CD4-positive, alpha-beta T cell treated with Interleukin-6 at 100 ng/mL for 8 hours (primary cell): ENCODE measurements around the gene RAB34.

Experiments
- DNase-seq: peaks from one replicate; pipeline ENCODE4 v3.0.0-alpha.2; 2020; ENCODE audit warnings: mixed read lengths, low spot score

Gene RAB34

GRCh38 chr17:28710861-28711722, 6.6 kb downstream of the RAB34 start:
- peak; percentile 88 for DNase-seq

- DNase-seq = no peak
Measured at GRCh38 chr17:28707339-28707720, 10.3 kb downstream of the RAB34 start.

GRCh38 chr17:28706471-28707338, 11.0 kb downstream of the RAB34 start:
- DNase-seq = no peak

- no peak for DNase-seq
Measured at GRCh38 chr17:28705728-28706334, 11.8 kb downstream of the RAB34 start.

- no peak for DNase-seq
Measured at GRCh38 chr17:28705074-28705659, 12.5 kb downstream of the RAB34 start.

- DNase-seq = no peak
Measured at GRCh38 chr17:28704219-28704858, 13.3 kb downstream of the RAB34 start.

GRCh38 chr17:28703552-28704218, 14.0 kb downstream of the RAB34 start:
- no peak for DNase-seq

- DNase-seq = no peak
Measured at GRCh38 chr17:28702752-28703150, 14.9 kb downstream of the RAB34 start.

- no peak for DNase-seq
Measured at GRCh38 chr17:28702026-28702751, 15.5 kb downstream of the RAB34 start.

GRCh38 chr17:28700830-28701492, 16.7 kb downstream of the RAB34 start:
- DNase-seq = no peak

- DNase-seq = no peak
Measured at GRCh38 chr17:28700278-28700677, 17.4 kb downstream of the RAB34 start.

- DNase-seq = no peak
Measured at GRCh38 chr17:28698253-28698941, 19.3 kb downstream of the RAB34 start.

- DNase-seq = no peak
Measured at GRCh38 chr17:28693869-28694268, 23.8 kb downstream of the RAB34 start.

GRCh38 chr17:28689011-28689410, 28.7 kb downstream of the RAB34 start:
- no peak for DNase-seq

GRCh38 chr17:28688481-28688880, 29.2 kb downstream of the RAB34 start:
- DNase-seq = no peak

- no peak for DNase-seq
Measured at GRCh38 chr17:28686296-28686695, 31.4 kb downstream of the RAB34 start.

GRCh38 chr17:28685366-28685765, 32.3 kb downstream of the RAB34 start:
- DNase-seq = no peak

- DNase-seq = no peak
Measured at GRCh38 chr17:28684963-28685362, 32.7 kb downstream of the RAB34 start.

GRCh38 chr17:28682655-28683054, 35.0 kb downstream of the RAB34 start:
- no peak for DNase-seq
